Keratinocyte (primary cell): ENCODE results near the gene CYB561. TPM values are rescaled to one million over a fixed set of nuclear protein-coding genes. Genes with fewer than 3 reads are reported as not detected.

Source experiments
- DNase-seq: peaks from one replicate; pipeline ENCODE4 v3.0.0-alpha.2; 2011; ENCODE audit warnings: low read depth, missing footprints, low spot score
- FAIRE-seq: peaks from 2 replicates; lab custom pipeline; 2011; peaks lifted over from hg19 to GRCh38; lab: Jason Lieb, UNC
- H2AFZ ChIP-seq: 2 replicates; pipeline ENCODE4 v1.6.0; 2012; ENCODE audit warnings: low read length, control low read depth, inconsistent platforms; ENCODE audit not compliant: control insufficient read depth
- H3K27ac ChIP-seq: 2 replicates; pipeline ENCODE4 v1.5.1; 2011; ENCODE audit warnings: low read length; ENCODE audit not compliant: control insufficient read depth, insufficient read depth
- H3K27me3 ChIP-seq: 3 replicates; pipeline ENCODE4 v1.6.0; 2011; ENCODE audit warnings: low read length; ENCODE audit not compliant: control insufficient read depth, insufficient read depth; ENCODE audit errors: extremely low read depth
- H3K36me3 ChIP-seq, 2 experiments: 2 replicates in 1 of 2; 3 replicates in 1 of 2; pipeline ENCODE4 v1.5.1; 2011; ENCODE audit warnings: low read length in 2 of 2, mild to moderate bottlenecking in 1 of 2; ENCODE audit not compliant: control insufficient read depth in 2 of 2, insufficient read depth in 2 of 2; ENCODE audit errors: extremely low read depth in 1 of 2
- H3K4me1 ChIP-seq: 3 replicates; pipeline ENCODE4 v1.5.1; 2011; ENCODE audit warnings: low read length; ENCODE audit not compliant: control insufficient read depth, insufficient read depth; ENCODE audit errors: extremely low read depth
- H3K4me2 ChIP-seq: 3 replicates; pipeline ENCODE4 v1.6.0; 2011; ENCODE audit warnings: low read depth, low read length; ENCODE audit not compliant: control insufficient read depth, insufficient read depth; ENCODE audit errors: extremely low read depth
- H3K4me3 ChIP-seq, 3 experiments: fragments of 200-600 bp in 1 of 3; sonication (generic) in 1 of 3; 2 replicates in 2 of 3; 3 replicates in 1 of 3; pipeline ENCODE4 v1.5.1; 2011 to 2016; ENCODE audit warnings: low read length in 3 of 3, mild to moderate bottlenecking in 3 of 3, control low read depth in 2 of 3, inconsistent platforms in 1 of 3, low read depth in 1 of 3, mixed read lengths in 1 of 3, mixed run types in 1 of 3, moderate library complexity in 1 of 3; ENCODE audit not compliant: control insufficient read depth in 2 of 3, insufficient read depth in 2 of 3; ENCODE audit errors: extremely low read depth in 1 of 3
- H3K79me2 ChIP-seq: 2 replicates; pipeline ENCODE4 v1.6.0; 2012; ENCODE audit warnings: low read length; ENCODE audit not compliant: control insufficient read depth, insufficient read depth
- H3K9ac ChIP-seq: 3 replicates; pipeline ENCODE4 v1.6.0; 2011; ENCODE audit warnings: low read length; ENCODE audit not compliant: control insufficient read depth, insufficient read depth; ENCODE audit errors: extremely low read depth
- H3K9me1 ChIP-seq: 3 replicates; pipeline ENCODE4 v1.6.0; 2011; ENCODE audit warnings: low read length; ENCODE audit not compliant: control insufficient read depth, insufficient read depth; ENCODE audit errors: extremely low read depth
- H3K9me3 ChIP-seq: 2 replicates; pipeline ENCODE4 v1.5.1; 2012; ENCODE audit warnings: low read depth, low read length; ENCODE audit not compliant: control insufficient read depth
- H4K20me1 ChIP-seq: 3 replicates; pipeline ENCODE4 v1.6.0; 2011; ENCODE audit warnings: low read length; ENCODE audit not compliant: control insufficient read depth, insufficient read depth; ENCODE audit errors: extremely low read depth
- CTCF ChIP-seq, 3 experiments: IDR thresholded peaks in 1 of 3; conservative IDR thresholded peaks in 1 of 3; optimal IDR thresholded peaks in 1 of 3; 2 replicates in 2 of 3; 3 replicates in 1 of 3; pipeline versions ENCODE3 to v1.5.1; 2011; ENCODE audit warnings: low read length in 3 of 3, mild to moderate bottlenecking in 3 of 3, moderate library complexity in 2 of 3, control low read depth in 1 of 3, inconsistent platforms in 1 of 3; ENCODE audit not compliant: insufficient read depth in 2 of 3; ENCODE audit errors: extremely low read depth in 1 of 3
- EZH2 ChIP-seq: IDR thresholded peaks from one replicate; pipeline ENCODE4 v1.6.1; 2012; ENCODE audit warnings: inconsistent platforms, mild to moderate bottlenecking, low read length, moderate library complexity
- dilution Hi-C: fragments of 300-500 bp; cut with MboI; formaldehyde crosslinking; loops from one replicate; pipeline ENCODE4 v1.7.0; 2020; ENCODE audit warnings: low sequenced_read_pairs; ENCODE audit not compliant: extremely low pct_ligation_motif_present
- polyA plus RNA-seq, 5 experiments: library from polyadenylated mRNA; depleted of rRNA in 3 of 5; stranded (reverse) in 3 of 5; stranded (forward) in 1 of 5; unstranded in 1 of 5; fragments of >200 nt; gene quantifications; 1 replicate in 1 of 5; 2 replicates in 3 of 5; 3 replicates in 1 of 5; pipeline versions ENCODE4 v1.2.1 to v1.2.3, GENCODE V29; 2011 to 2012; ENCODE audit warnings: missing spikeins in 2 of 5, low read depth in 1 of 5, low replicate concordance in 1 of 5

CYB561 gene
- polyA plus RNA-seq, 1 donor (not counting 4 experiments of a cell fraction or from before 2014, with no cell fraction given) = 14.4 TPM

GRCh38 chr17:63483038-63483437 lies 36.9 kb upstream of the CYB561 start:
- no peaks in the 10 kb centered on the region for H3K79me2 ChIP-seq
- H3K4me1 ChIP-seq = peaks cover 13% of the 10 kb centered on the region
- FAIRE-seq = no peak
- no peaks in the 10 kb centered on the region for H3K9me3 ChIP-seq
- no peak overlapping the region for H3K9ac ChIP-seq
- no peak overlapping the region for H3K27ac ChIP-seq
- H4K20me1 ChIP-seq = no peaks in the 10 kb centered on the region
- H3K27me3 ChIP-seq = peaks cover 9% of the 10 kb centered on the region
- no peaks in the 10 kb centered on the region for H3K36me3 ChIP-seq
- H3K4me3 ChIP-seq = no peak overlapping the region
- no peak for DNase-seq
- no peak overlapping the region for H2AFZ ChIP-seq
- TF ChIP-seq CTCF (optimal IDR thresholded peaks at IDR 0.05 in 1 of 3, IDR thresholded peaks at IDR 0.05 in 1 of 3, conservative IDR thresholded peaks at IDR 0.05 in 1 of 3; ENCODE audit: extremely low read depth in 1 of 3, insufficient read depth in 2 of 3, low read length in 3 of 3) (no peak), EZH2 (no peak)
- dilution Hi-C loops = no loop called here
- no peaks in the 10 kb centered on the region for H3K9me1 ChIP-seq
- no peak overlapping the region for H3K4me2 ChIP-seq

- no peaks in the 10 kb centered on the region for H3K9me1 ChIP-seq
- H3K27ac ChIP-seq = no peak overlapping the region
- H3K9me3 ChIP-seq = no peaks in the 10 kb centered on the region
- FAIRE-seq (no peak), DNase-seq (no peak)
- no peak overlapping the region for H3K4me2 ChIP-seq
- H3K4me3 ChIP-seq = no peak overlapping the region
- peaks cover 15% of the 10 kb centered on the region for H3K27me3 ChIP-seq
- H2AFZ ChIP-seq = no peak overlapping the region
- H3K79me2 ChIP-seq = no peaks in the 10 kb centered on the region
- no peak overlapping the region for H3K9ac ChIP-seq
- no peak for TF ChIP-seq EZH2
- no peak for TF ChIP-seq CTCF (optimal IDR thresholded peaks at IDR 0.05 in 1 of 3, IDR thresholded peaks at IDR 0.05 in 1 of 3, conservative IDR thresholded peaks at IDR 0.05 in 1 of 3; ENCODE audit: extremely low read depth in 1 of 3, insufficient read depth in 2 of 3, low read length in 3 of 3)
- H3K4me1 ChIP-seq = peaks cover 18% of the 10 kb centered on the region
- dilution Hi-C loops = no loop called here
- no peaks in the 10 kb centered on the region for H3K36me3 ChIP-seq
- H4K20me1 ChIP-seq = no peaks in the 10 kb centered on the region
Observed at GRCh38 chr17:63482509-63482908, 36.4 kb upstream of the CYB561 start.
